Measurements from ENCODE around the gene GADD45B.

GRCh38 chr19:2511570-2511969, 35.6 kb downstream of the GADD45B start:
- TF ChIP-seq TAF1 (IDR thresholded peaks at IDR 0.05; ENCODE audit: borderline replicate concordance, low read depth, low read length), result no peak
- TF ChIP-seq POLR2AphosphoS5 (IDR thresholded peaks at IDR 0.05; ENCODE audit: low read depth, low read length), result no peak

All from GM12892 (cell line).